Muscle of leg (tissue), 11 donors: ENCODE data around the gene RPL19. TPM values are rescaled to one million over a fixed set of nuclear protein-coding genes. Genes with fewer than 3 reads are reported as not detected.

Source experiments
- DNase-seq: peaks from one replicate; pipeline ENCODE4 v3.0.0; 2013
- H3K27ac ChIP-seq: one replicate; pipeline ENCODE4 v1.5.1; 2013; ENCODE audit warnings: mild to moderate bottlenecking, low read length, control low read depth
- H3K27me3 ChIP-seq: one replicate; pipeline ENCODE4 v1.6.1; 2013; ENCODE audit warnings: low read length; ENCODE audit not compliant: control insufficient read depth, insufficient read depth
- H3K36me3 ChIP-seq: one replicate; pipeline ENCODE4 v1.6.1; 2013; ENCODE audit warnings: low read length; ENCODE audit not compliant: control insufficient read depth, insufficient read depth
- H3K4me1 ChIP-seq: one replicate; pipeline ENCODE4 v1.6.1; 2013; ENCODE audit warnings: low read length; ENCODE audit not compliant: control insufficient read depth, insufficient read depth
- H3K4me3 ChIP-seq: one replicate; pipeline ENCODE4 v1.5.1; 2013; ENCODE audit warnings: low read length, control low read depth
- H3K9me3 ChIP-seq: replicated peaks from 2 replicates; pipeline ENCODE4 v1.6.1; 2013; ENCODE audit warnings: low read depth, low read length; ENCODE audit not compliant: control insufficient read depth
- WGBS: methylation state at CpG from one replicate; pipeline ENCODE4 v1.1.5; 2013; ENCODE audit warnings: missing lambda C conversion rate; ENCODE audit not compliant: insufficient coverage; 5-methylcytosine and 5-hydroxymethylcytosine counted together
- polyA plus RNA-seq, 8 donors: library from polyadenylated mRNA; unstranded; fragments of 120-200 nt; gene quantifications; one replicate each; pipeline versions ENCODE4 v1.2.1 to v1.2.3, GENCODE V29; 2013; ENCODE audit warnings: inconsistent platforms in 1 of 8, low replicate concordance in 1 of 8; ENCODE audit not compliant: insufficient read length in 8 of 8, insufficient read depth in 1 of 8
- total RNA-seq: library from RNA; stranded (reverse); fragments of 120-200 nt; gene quantifications from one replicate; pipeline ENCODE4 v1.2.4, GENCODE V29; 2013

Gene RPL19
- total and polyA plus RNA-seq, 9 donors, result 2,380 to 4,258 (median 2,720) TPM

DNA sequence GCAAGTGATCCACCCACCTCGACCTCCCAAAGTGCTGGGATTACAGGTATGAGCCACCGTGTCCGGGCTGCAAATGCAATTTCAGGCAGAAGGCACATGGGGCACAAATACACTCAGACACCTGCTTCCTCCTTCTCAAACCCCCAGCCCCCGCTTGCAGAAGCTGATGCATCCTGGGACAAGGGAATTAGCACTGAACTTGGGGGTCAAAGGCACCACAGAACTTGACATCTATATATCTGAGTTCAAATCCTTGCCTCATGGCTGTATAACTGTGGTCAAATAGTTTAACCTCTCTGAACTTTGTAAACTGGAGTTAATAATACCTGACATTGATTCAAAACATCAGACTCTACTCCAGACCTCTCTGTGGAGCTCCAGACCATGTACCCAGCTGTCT lies 30.0 kb upstream of the RPL19 start:
- WGBS, result 66% methylated on average over 4 of the region's 4 CpGs
- Histone ChIP-seq H3K36me3 (peaks cover 6% of the 10 kb centered on the region), H3K27ac (no peak overlapping the region), H3K9me3 (no peaks in the 10 kb centered on the region), H3K27me3 (peaks cover 32% of the 10 kb centered on the region), H3K4me3 (no peak overlapping the region), H3K4me1 (peaks cover 34% of the 10 kb centered on the region)
- DNase-seq, result no peak

DNA sequence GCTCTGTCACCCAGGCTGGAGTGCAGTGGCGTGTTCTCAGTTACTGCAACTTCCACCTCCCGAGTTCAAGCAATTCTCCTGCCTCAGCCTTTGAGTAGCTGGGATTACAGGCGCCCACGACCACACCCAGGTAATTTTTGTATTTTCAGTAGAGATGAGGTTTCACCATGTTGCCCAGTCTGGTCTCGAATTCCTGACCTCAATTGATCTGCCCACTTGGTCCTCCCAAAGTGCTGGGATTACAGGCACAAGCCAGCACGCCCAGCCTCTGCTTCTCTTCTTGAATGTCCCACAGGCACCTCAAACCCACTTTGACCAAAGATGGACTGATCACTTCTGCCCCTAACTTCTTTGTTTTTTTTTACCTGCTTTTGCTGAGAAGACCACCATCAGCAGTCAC lies 29.5 kb upstream of the RPL19 start:
- peaks cover 33% of the 10 kb centered on the region for H3K4me1 ChIP-seq
- H3K36me3 ChIP-seq, result peaks cover 11% of the 10 kb centered on the region
- 75% methylated on average over 2 of the region's 6 CpGs for WGBS
- H3K27me3 ChIP-seq, result peaks cover 28% of the 10 kb centered on the region
- DNase-seq, result no peak
- H3K4me3 ChIP-seq, result no peak overlapping the region
- H3K27ac ChIP-seq, result no peak overlapping the region
- H3K9me3 ChIP-seq, result no peaks in the 10 kb centered on the region

GRCh38 chr17:39171933-39172332 lies 28.1 kb upstream of the RPL19 start:
- Histone ChIP-seq H3K27me3 (peaks cover 14% of the 10 kb centered on the region), H3K36me3 (peaks cover 24% of the 10 kb centered on the region), H3K9me3 (no peaks in the 10 kb centered on the region), H3K27ac (no peak overlapping the region), H3K4me1 (peaks cover 21% of the 10 kb centered on the region), H3K4me3 (no peak overlapping the region)
- WGBS, result 70% methylated on average over 5 of the region's 5 CpGs
- no peak for DNase-seq

DNA sequence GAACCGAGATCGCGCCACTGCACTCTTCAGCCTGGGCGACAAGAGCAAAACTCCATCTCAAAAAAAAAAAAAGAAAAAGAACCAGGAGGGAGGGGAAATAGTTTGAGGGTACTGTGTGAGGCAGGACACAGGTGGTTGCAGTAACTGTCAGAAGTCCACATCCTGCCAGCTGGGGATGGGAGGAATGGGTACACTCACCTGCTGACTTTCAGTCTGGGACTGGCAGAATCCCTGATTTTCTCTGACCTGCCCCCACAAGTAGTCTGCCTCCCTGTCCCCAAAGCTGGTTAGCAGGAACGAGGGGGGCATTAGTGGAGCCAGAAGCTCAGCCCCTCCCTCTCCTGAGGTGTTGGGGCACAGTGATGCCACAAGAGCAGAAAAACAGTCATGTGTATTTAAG lies 27.0 kb upstream of the RPL19 start:
- H3K27ac ChIP-seq, result no peak overlapping the region
- H3K27me3 ChIP-seq, result peaks cover 8% of the 10 kb centered on the region
- no peaks in the 10 kb centered on the region for H3K9me3 ChIP-seq
- H3K4me1 ChIP-seq, result peaks cover 14% of the 10 kb centered on the region
- no CpG with 5 or more reads among the region's 5 CpGs for WGBS
- peaks cover 36% of the 10 kb centered on the region for H3K36me3 ChIP-seq
- no peak for DNase-seq
- no peak overlapping the region for H3K4me3 ChIP-seq

DNA sequence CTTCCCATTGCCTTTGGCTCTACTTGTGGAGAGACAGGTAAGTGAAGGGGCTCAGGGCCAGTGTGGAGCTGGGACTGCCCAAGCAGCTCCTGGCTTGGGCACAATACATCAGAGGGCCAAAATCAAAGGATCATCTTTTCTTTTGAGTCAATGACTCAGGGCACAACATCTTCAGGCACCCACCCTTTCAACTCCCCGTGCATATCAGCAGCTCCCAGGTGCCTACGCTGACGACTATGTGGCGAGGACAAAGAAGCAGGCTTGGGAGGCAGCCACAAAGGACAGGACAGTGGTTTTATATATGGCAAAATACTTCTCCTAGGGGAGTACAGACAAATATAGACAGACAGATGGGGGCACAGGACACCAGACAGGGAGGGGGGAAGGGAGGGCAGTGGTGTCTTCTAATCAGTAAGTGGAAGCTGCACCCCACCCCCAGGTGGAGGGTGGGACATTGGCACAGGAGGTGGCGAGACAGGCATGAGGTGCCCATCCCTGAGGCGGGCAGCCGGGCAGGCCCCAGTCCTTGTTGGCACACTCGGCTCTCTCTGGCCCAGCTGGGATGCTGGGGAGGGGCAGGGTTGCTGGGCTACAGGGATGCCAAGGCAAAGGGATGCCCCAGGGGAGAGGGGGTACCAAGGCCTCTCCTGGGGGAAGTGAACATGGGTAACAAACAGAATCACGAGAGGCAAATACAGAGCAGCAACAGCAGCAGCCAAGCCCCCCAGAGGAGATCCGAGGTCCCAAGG lies 26.4 kb upstream of the RPL19 start:
- Histone ChIP-seq H3K27me3 (peaks cover 7% of the 10 kb centered on the region), H3K9me3 (no peaks in the 10 kb centered on the region), H3K4me1 (peaks cover 14% of the 10 kb centered on the region), H3K27ac (no peak overlapping the region), H3K36me3 (peaks cover 42% of the 10 kb centered on the region), H3K4me3 (no peak overlapping the region)
- WGBS, result 78% methylated on average over 6 of the region's 10 CpGs
- DNase-seq, result no peak

DNA sequence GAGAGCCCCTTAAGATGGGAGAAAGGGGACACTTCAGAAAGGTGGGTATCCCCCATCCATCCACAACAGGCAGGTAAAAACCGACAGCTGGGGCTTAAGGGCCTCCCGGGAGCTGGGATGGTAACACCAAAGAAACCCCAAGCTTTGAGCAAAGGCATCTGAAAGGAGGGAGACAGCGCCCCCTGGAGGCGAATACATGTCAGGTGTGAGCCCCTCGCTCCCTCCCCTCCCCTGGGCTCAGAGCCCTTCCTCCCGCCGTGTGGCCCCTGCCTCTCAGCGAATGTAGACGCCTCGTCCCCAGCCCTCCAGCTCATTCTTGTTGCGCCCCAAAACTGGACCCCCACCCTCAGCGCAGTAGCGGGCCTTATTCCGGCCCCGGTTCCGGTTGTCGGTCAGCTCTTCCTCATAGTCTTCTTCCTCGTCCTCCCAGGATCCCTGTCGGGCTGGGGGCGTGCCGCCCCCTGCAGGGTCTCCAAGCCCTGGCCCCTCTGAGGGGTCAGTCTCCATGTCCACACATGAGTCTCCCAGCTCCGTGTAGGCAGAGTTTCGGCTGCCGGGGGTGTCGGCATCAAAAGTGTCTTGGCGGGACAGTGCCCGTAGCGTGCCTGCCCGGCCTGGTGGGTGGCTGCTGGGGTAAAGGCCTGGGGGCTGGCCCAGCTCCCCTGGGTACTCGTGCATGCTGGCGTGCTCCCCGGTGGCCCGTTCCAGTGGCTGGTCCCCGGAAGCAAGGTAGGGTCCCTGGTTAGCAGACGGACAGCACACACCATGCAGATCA lies 25.0 kb upstream of the RPL19 start:
- H3K4me3 ChIP-seq, result no peak overlapping the region
- H3K9me3 ChIP-seq, result no peaks in the 10 kb centered on the region
- peaks cover 51% of the 10 kb centered on the region for H3K36me3 ChIP-seq
- H3K4me1 ChIP-seq, result peaks cover 14% of the 10 kb centered on the region
- peak; percentile 84 for DNase-seq
- H3K27ac ChIP-seq, result peak overlapping the region; percentile 29
- WGBS, result 42% methylated on average over 32 of the region's 35 CpGs
- H3K27me3 ChIP-seq, result no peaks in the 10 kb centered on the region

DNA sequence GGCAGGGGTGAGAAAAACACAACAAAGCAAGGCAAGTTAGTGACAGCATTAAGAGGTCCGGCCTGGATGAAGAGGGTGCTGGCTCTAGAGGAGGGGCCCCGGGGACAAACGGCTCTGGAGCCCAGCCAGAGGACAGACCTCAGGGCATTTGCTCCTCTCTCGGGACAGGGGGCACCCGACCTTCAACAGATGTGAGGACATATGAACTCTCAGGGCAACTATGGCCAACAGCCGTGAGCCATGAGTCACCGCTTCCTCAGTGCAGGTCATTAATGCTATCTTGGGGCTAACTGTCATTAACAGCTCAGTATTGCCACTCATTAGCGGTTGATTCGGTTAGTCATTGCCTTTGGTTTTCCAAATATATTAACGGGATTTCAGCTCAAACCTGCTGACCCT lies 24.4 kb upstream of the RPL19 start:
- 70% methylated on average over 10 of the region's 10 CpGs for WGBS
- no peak for DNase-seq
- no peak overlapping the region for H3K27ac ChIP-seq
- H3K4me1 ChIP-seq, result peaks cover 14% of the 10 kb centered on the region
- no peaks in the 10 kb centered on the region for H3K27me3 ChIP-seq
- peaks cover 53% of the 10 kb centered on the region for H3K36me3 ChIP-seq
- H3K9me3 ChIP-seq, result no peaks in the 10 kb centered on the region
- no peak overlapping the region for H3K4me3 ChIP-seq

DNA sequence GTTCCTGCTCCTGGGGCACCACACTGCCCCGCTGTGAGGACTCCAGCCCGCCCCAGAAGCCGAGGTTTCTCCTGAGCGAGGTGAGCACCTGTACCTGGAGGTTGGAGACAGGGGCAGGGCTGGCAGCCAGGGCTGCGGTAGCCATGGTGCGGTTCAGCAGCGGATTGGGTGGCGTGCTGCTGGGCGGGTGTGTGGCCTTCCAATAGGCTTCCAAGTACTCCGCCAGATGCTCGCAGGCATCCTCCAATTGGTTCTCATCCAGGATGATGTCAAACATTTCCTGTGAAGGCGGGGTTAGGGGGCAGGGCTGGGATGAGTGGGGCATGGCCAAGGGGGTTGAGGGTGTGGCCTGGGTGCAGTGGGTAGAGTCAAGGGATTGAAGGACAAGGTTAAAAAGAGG lies 22.8 kb upstream of the RPL19 start:
- peaks cover 62% of the 10 kb centered on the region for H3K36me3 ChIP-seq
- H3K27ac ChIP-seq, result no peak overlapping the region
- DNase-seq, result peak; percentile 43
- WGBS, result 59% methylated on average over 11 of the region's 12 CpGs
- H3K4me1 ChIP-seq, result peaks cover 14% of the 10 kb centered on the region
- H3K4me3 ChIP-seq, result no peak overlapping the region
- H3K27me3 ChIP-seq, result no peaks in the 10 kb centered on the region
- no peaks in the 10 kb centered on the region for H3K9me3 ChIP-seq

DNA sequence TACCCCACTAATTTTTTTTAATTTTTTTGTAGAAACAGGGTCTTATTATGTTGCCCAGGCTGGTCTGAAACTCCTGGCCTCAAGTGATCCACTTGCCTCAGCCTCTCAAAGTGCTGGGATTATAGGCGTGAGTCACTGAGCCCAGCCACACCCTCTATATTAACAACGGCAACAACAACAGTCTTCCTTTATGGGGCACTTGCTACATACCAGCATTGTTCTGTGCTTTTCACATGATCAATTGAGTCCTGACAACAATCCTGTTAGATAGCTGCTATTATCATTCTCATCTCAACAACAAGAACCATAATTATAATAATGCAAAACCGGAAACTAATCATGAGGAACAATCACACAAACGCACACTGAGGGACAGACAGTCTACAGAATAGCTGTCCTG lies 21.5 kb upstream of the RPL19 start:
- H3K27me3 ChIP-seq, result no peaks in the 10 kb centered on the region
- no peak overlapping the region for H3K27ac ChIP-seq
- peaks cover 69% of the 10 kb centered on the region for H3K36me3 ChIP-seq
- WGBS, result 91% methylated on average over 2 of the region's 4 CpGs
- peaks cover 14% of the 10 kb centered on the region for H3K4me1 ChIP-seq
- no peak for DNase-seq
- H3K4me3 ChIP-seq, result no peak overlapping the region
- no peaks in the 10 kb centered on the region for H3K9me3 ChIP-seq

DNA sequence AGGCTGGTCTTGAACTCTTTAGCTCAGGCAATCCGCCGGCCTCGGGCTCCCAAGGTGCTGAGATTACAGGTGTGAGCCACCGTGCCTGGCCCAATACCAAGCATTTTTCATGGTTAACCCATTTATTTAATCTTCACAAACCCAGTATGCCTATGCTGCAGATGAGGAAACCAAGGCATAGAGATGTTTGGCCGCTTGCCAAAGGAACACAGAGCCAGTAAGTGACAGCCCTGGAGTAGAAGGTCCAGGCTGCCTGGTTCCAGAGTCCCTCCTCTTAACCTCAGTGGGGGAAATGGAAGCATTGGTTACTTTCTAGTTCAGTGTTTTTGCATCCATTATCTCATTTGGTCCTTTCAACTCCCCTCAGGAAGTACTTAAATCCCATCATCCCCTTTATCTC lies 18.8 kb upstream of the RPL19 start:
- Histone ChIP-seq H3K9me3 (no peaks in the 10 kb centered on the region), H3K27me3 (no peaks in the 10 kb centered on the region), H3K36me3 (peaks cover 77% of the 10 kb centered on the region), H3K4me3 (no peak overlapping the region), H3K4me1 (no peaks in the 10 kb centered on the region), H3K27ac (no peak overlapping the region)
- DNase-seq, result no peak
- 98% methylated on average over 4 of the region's 5 CpGs for WGBS
